CD4-positive, alpha-beta T cell treated with Interferon gamma for 1 hour (primary cell): ENCODE results near the gene CACNA1B.
"Not testable (repeated sequence)": the region's sequence is repeated elsewhere in the genome, so short reads cannot be mapped to it uniquely, and the experiment has no call there.

ENCODE experiments used
- DNase-seq: peaks from one replicate; pipeline ENCODE4 v3.0.0-alpha.2; 2020

The CACNA1B gene

DNA sequence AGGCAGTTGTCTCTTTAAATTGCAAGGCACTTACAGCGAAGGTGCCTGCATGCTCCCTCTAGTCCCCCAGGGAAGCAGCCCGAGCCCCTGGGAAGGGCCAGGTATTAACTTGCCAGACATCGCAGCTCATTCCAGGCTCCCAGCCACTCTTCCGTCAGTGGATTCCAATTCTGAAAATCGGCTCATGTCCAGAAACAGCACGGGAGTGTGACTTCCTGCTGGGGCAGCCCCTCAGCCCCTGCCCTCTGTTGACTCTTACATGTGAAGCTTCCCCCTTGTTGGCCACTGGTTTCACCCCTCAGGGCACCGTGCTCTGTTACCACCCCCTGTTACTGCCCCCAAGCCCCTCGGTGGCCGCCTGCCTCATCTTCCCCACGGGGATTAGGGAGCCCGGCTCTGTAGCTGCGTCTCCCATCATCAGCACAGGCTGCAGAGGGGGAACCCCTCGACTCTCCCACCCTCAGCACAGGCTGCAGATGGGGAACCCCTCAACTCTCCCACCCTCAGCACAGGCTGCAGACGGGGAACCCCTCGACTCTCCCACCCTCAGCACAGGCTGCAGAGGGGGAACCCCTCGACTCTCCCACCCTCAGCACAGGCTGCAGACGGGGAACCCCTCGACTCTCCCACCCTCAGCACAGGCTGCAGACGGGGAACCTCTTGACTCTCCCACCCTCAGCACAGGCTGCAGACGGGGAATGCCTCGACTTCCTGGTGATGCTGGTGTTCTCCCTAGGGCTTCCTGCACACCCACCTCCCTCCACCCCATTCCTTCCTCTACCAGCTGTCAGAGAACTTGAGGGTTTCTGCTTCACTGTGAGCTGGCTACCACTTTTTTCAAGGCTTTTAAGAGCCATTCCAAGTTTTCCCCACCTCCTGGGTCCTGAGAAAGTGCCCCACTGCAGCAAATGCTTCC is 11.1 kb upstream of the CACNA1B start:
- no peak for DNase-seq

DNA sequence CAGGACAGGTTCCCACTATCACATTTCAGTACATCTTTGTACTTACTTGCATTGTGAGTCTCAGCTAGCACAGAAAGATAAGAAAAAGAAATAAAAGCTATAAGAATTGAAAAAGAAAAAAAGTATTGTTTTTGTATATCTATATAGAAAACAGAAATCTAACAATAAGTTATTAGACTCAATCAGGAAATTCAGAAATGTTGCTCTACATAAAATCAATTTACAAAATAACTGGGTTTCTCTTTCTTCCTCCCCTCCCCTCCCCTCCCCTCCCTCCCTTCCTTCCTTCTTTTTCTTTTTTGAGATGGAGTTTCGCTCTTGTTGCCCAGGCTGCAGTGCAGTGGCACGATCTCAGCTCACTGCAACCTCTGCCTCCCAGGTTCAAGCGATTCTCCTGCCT is 7.2 kb upstream of the CACNA1B start:
- no peak for DNase-seq

DNA sequence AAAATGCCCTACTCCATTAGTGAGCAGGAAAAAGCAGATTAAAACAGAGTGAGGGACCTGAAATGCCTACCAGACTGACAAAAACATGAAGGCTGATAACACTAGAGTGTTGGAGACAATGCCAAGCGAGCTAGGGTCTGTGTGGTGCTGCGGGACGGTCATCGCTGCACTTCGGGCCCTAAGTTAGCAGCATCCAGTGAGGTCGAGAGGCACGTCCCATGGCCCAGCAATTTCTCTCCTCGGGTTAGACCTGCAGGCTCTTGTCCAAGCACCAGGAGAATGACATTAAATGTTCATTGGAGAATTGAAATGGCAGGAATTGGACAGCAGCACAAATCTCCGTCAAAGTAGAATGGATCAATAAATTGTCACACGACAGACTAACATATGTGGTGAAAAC is 5.3 kb upstream of the CACNA1B start:
- DNase-seq: no peak

DNA sequence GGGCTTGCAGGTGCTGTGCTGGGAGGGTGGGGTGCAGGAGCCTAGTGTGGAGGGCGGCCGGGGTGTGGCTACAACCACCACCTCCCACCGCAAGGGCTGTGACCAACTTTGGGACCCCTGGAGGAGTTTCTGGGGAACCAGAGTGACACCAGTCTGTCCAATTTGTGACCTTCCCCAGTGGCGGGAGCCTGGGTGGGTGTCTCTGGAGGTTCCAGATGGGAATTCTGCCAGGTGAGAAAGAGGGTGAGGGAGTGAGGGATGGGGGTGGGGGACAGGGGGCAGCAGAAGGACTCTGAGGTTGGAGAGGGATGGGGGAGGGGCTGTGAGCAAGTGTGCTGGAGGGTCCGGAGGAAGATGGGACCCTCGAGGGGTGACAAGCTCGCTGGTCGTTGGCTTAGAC is 4.2 kb upstream of the CACNA1B start:
- no peak for DNase-seq

DNA sequence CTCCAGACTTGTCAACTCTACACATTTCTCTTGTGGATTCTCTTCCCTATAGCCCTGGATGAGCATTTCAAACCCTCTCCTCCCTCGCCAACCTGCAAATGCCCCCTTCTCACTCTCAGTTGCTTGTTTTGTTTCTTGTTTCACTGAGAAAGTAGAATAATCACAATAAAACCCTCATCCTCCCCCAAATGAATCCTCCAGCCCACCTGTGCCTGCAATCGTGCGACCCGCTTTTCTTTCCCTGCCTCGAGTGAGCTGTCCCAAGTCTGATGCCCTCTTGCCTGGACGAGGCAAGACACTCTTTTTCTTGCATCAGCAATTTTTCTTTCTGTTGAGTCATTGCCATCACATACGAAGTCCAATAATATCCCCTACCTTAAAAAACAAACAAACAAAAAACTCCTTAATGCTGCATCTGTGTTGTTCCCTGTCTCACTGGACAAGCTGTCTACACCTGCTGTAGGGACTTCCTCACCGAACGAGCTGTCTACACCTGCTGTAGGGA is 3.7 kb upstream of the CACNA1B start:
- DNase-seq: no peak

DNA sequence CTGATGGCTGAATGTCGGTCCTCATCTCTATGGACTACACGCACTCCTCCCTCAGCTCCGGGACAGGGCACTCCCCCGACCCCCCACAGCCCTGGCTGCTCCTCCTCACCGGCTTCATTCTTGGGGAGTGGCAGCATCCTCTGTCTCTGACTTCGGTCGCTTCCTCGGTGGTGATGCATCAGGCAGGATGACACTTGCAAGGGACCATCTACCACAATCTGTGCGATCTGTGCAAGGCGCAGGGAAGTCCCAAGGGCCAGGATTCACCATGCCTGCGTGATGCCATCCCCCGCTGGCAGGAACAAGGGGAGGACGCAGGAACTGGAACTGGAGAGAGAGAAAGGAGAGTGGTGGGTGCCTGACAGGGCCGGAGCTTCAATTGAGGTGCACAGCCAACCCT is 2.2 kb upstream of the CACNA1B start:
- no peak for DNase-seq

DNA sequence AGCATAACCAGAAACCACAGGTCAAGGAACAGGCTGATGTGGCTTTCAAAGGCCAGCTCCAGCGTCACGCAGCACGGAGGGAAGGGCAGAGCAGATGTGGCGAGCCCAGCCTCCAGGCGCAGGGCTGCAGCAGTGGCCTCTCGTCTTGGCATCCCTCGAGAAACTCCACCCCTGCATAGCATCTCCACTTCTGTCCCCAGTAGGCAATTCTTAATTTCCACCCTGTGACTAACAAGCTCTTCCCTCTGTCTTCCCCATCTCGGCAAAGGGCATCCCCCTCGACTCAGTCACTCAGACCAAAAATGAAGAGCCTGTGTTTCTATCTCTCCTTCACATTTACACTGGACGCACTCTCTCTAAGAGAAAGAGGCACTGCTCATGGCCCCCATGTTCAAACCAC is 1.7 kb upstream of the CACNA1B start:
- DNase-seq: no peak

DNA sequence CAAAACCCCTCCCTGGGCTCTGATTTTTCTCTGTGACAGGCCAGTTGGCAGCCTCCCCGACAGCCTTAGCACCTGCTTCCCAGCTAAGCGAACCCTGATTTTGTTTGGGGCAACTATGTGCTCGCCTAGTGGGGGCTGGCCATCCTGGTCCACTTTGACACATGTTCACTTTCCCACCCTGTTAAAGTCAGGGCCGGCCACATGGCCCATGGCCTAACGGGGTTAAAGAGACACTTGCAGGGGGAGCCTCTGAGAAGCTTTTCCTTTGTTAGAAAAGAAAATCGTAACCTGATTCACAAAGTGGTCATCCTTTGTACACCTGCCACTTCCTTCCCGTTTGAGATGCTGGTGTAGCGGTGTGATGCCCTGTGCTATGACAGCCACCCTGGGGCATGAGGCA is 1.3 kb upstream of the CACNA1B start:
- DNase-seq: no peak

DNA sequence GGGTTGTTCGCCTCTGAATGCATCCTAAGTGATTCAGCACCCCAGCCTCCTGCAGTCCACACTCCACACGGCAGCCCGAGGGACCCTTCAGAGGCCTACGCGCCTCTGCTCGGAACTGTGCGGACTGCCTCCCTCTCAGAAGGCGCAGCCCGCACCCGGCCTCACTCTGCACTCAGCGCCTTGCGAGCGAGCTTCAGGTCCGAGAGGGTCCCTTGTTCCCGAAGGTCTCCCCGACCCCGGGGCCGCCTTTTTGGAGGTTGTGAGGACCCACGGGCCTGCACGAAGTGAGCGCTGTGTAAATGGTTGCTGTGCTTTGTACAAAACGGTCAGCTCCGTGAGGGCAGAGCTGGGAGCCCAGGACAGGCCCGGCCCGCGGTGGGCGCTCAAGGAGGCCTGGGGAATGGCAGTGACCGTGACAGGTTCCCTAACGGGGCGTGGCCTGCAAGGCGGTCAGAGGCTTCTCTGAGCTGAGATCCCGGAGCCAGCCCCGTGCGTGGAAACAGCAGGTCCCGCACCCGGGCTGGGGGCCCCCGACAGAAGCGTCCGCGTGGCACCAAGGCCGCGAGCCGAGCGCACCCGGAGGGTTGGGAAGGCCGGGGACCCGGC is 698 bp upstream of the CACNA1B start:
- DNase-seq: no peak

DNA sequence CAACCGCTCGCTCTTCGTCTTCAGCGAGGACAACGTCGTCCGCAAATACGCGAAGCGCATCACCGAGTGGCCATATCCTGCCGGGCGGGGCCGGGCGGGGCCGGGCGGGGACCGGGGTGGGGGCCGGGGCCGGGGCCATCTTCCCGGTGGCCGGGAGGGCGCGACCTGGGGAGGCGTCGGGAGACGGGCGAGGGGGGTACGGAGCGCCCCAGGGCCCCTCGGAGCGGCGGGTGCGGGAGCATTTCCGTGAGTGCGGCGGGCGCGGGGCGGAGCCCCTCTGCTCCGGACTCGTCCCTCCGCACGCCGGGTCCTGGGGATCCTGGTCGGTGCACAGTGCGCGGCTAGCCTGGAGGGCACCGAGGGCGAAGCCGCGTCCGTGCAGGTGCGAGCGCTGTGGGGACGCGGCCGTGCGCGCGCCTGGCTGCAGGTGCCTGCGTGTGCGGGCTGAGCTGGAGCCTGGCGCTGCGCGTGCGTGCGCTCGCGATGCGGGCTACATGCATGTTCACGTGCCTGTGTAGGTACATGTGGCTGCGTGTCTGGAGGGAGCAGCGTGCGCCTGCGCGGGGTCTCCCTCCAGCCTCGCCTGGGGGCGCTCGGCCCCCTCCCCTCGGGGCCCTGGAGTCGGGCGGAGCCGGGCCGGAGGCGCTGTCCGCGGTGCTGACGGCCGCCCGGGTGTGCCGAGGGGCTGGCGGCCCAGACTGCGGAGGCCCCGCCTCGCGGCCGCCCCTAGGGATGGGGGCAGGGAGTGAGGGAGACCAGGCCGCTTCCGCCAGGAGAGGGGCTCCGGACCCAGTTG is 762 bp downstream of the CACNA1B start:
- DNase-seq: no peak

DNA sequence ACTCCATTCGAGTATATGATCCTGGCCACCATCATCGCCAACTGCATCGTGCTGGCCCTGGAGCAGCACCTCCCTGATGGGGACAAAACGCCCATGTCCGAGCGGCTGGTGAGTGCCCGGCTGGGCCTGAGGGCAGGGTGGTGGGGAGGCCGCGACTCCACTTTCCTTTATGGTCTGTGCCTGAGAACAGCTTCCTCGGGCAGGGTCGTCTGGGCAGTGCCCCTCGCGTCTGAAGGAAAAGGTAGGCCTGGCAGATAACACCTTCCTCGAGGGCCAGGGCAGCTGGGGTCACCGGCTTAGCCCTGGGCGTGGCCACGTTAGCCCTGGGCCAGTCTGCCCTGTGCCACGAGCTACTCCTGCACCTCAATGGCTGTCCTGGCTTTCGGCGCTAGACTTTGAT is 1.5 kb downstream of the CACNA1B start:
- DNase-seq: no peak

DNA sequence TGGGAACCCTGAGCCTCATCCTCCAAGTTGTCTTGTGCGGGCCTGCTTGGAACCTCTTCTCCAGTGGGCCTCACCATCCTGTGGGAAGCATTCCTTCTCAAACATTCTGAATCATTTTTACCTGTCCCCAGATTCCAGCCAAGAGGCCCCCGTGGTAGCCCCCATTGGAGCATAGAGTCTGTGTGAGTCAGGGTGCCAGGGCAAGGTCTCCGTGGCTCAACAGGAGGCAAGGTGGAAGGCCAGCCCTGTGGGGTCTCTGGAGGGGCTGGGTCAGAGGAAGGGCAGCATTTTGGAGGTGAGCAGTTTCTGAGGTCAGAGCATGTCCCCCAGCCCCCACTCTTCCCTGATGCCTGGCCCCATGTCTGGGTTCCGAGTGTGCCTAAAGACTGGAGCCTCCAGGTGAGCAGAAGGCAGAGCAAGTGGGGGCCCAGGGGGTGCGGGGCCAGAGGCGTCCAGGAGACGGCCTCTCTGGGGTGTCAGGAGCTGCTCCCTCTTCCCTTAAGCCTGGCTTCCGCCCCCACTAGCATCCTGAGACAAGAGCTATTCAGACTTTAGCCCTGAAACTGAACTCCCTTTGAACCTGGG is 2.1 kb downstream of the CACNA1B start:
- DNase-seq: no peak

DNA sequence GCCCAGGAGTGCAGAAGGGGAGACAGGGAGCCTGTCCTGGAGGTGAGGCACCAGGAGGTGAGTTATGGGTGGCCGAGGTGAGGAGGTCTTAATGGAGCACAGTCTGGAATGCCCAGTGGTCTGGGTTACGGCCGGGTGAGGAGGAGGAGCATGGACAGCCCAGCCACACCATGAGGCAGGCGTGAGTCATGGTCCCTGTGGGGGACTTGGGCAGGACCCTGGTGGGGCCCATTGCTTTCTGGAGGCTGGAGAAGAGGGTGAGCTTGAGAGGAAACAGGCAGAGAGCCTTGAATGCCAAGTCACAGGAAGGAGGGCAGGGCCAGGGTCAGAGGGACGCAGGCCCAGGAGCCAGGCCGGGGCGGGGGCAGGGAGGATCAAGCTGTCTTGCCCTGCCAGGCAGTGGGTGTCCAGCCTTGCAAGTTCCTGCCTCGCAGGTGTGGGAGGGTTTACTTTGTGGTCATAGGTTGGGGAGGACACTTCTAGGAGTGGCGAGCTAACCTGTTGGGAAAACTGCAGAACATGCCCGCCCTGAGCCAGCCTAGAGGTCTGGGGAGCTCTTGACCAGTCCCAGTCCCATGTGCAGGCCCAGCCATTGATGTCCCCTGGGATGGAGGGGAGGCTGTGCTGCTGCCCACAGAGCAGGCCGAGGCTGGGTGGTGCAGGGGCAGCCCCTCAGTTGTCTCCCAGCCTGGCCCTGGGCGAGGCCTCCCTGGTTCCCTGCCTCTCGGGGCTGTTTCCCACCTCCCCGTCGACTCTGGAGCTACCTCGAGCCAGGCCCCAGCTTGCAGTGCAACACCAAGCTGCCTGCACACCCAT is 2.8 kb downstream of the CACNA1B start:
- DNase-seq: no peak

DNA sequence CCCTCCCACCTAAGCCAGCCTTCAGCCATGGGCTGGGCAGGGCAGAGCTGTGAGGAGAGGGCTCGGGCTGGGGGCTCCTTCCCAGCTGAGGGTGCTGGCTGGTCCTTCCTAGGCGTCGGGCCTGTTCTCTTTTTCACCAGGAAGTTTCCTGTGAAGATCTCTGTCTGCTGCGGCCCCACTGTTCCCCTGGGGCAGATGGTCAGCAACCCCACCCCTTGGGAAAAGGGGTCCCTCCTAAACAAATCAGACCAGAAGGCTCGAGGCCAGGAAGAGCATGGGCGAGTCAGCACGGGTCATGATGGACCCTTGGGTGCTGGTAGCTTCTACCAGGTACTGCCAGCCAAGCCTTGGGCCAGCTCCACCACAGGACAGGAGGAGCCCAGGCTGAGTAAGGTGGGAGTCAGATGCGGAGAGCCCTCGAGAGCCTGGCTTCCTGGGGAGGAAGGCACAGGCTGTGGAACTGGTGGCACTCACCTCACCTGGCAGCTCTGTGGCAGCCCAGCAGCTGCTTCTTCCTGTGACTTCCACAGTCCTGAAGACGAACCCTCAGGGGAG is 3.5 kb downstream of the CACNA1B start:
- no peak for DNase-seq

DNA sequence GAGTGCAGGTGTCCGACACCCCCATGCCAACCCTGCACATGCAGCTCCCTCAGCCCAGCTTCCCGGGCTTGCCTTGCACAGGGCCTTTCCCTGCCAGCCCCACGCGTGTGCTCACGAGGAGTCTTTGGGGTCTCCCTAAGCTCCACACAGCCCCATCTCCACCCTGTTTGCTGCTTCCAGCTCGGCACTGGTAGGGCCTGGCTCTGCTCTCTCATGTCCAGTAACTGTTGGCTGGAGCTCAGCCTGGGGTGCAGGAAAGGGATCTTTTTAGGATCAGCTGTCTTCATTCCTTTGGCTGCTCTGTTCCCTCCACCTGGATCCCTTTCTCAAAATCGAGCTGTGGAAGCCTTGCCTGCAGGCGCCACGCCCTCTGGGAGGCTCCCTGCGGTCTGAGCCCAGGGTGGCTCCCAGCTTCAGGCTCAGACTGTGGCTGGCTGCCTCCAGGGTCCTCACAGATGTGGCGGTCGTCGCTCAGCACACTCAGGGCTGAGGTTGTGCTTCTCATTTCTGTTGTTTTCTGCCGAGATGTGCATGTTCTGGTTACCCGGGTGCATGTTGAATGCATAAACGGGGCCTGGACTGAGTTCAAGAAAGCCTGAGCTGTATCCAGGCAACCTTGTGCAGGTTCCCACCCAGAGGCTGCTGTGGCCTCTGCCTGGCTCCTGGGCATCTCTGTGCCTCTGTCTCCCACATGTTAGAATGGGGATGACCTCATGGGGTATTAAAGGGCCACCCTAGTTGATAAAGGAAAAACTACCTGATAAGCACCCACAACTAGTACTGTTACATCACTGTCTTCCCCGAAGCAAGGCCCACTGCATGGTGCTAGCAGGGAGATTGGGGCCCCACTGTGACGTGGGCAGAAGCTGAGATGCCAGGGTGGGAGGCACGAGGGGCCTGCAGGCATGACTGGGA is 4.3 kb downstream of the CACNA1B start:
- no peak for DNase-seq

DNA sequence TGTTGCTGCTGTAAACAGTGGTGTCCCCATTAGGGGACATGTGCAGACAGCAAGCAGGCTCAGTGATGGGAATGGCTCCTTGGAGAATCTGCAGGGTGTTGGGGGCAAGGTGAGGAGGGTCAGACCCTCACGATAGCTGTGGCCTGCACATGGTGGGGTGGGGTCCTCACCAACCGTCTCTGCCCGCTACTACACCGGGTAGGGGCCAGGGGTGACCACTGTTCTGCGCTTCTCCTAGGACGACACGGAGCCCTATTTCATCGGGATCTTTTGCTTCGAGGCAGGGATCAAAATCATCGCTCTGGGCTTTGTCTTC is 4.9 kb downstream of the CACNA1B start:
- no peak for DNase-seq

DNA sequence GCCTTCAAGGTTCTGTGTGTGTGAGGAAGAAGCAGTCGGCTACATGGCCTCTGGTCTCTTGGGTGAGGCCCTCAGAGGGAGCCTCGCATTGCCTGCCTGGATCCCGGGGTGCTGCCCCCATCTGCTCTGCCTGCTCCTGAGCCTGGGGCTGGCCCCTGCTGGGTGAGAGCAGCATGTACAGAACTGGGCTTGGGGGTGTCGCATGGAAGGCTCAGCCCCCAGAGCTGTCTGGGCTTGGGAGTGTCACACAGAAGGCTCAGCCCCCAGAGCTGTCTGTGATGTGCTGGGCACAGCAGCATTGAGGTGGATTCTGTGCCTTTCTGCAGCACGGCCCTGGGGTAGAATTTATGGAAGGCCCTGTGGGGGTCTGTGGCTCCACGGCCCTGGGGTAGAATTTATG is 6.4 kb downstream of the CACNA1B start:
- DNase-seq: not testable (repeated sequence)

DNA sequence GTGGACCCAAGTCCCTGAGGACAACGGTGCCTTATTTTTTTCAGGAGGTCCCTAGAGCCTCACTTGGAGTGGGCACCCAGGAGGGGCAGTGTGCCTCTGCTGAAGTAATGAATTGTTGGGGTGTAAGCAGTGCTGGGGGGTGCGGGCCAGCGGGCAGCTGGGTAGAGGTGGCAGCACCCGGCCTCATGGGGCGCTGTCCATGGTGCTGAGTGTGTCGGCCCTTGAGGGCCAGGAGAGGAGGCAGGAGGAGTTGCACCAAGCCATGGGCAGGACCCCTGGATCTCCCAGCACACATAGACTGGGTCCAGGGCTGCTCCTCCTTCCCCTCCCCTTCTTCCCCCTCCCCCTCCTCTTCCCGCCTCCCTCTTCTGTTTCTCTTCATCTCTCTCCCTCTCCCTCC is 7.0 kb downstream of the CACNA1B start:
- not testable (repeated sequence) for DNase-seq

DNA sequence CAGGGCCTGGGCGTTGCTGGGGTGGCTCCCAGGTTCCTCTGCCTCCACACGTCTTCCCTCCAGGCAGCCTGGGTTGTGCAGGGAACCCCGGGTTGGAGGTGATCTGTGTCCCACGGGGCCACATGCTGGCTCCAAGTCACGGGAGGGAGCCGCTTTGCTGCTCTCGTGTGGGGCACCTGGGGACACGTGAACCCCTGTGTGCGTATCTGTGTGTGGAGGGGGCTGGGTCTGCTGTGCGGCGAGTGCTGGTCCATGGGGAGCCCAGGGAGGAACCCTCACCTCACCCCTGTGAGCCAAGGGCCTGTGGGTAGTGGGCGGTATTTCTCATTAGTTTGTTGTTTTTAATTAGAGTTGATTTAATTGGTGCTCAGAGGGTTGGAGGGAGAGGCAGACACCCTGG is 7.5 kb downstream of the CACNA1B start:
- not testable (repeated sequence) for DNase-seq

DNA sequence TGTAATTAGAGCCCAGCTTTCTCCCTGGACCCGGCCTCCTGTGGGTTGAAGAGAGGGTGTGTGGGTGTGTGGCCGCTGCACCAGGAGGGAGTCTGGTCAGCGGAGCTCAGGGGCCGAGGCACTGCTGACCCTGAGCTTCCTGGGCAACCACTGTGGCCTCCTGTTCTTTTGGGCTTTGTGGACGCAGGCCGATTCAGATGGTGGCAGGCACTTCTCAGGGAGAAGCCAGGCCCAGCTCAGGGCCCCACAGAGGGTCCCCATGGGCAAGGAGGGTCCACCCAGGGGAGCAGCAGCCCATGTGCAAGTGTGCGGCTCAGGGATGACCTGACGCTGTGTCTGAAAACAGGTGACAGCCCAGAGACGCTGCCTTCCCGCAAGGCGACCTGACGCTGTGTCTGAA is 11.0 kb downstream of the CACNA1B start:
- DNase-seq: not testable (repeated sequence)

DNA sequence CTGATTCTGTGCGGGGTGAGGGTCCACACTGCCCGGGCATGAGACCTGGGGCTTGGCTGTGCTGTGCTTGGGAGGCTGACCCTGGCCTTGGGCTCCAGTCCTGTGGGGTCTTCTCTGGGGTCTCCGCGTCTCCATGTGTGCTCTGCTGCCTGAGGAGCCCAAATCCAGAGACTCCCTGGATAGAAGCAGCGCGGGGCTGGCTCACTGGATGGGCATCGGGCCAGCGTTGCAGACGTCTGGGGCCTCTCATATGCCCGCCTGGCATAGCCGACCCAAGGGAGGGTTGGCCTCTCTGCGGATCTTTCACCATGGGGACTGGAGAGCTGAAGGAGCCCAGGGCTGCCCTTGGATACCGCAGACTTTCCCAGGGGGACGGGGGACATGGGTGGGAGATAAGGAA is 12.4 kb downstream of the CACNA1B start:
- DNase-seq: not testable (repeated sequence)
